Measurements from ENCODE around the gene ZCWPW1.
"Not testable (repeated sequence)": the region's sequence is repeated elsewhere in the genome, so short reads cannot be mapped to it uniquely, and the experiment has no call there.

ZCWPW1 gene

GRCh38 chr7:100398239-100398638, 30.3 kb downstream of the ZCWPW1 start:
- no peak for DNase-seq

GRCh38 chr7:100397315-100398081, 31.0 kb downstream of the ZCWPW1 start:
- no peak for DNase-seq

GRCh38 chr7:100396421-100396982, 32.0 kb downstream of the ZCWPW1 start:
- no peak for DNase-seq

GRCh38 chr7:100394077-100394476, 34.4 kb downstream of the ZCWPW1 start:
- no peak for DNase-seq

GRCh38 chr7:100393233-100393905, 35.1 kb downstream of the ZCWPW1 start:
- DNase-seq: no peak

- DNase-seq: no peak
Observed at GRCh38 chr7:100390286-100391009, 38.1 kb downstream of the ZCWPW1 start.

GRCh38 chr7:100389437-100390088, 38.9 kb downstream of the ZCWPW1 start:
- no peak for DNase-seq

GRCh38 chr7:100387695-100388094, 40.8 kb downstream of the ZCWPW1 start:
- DNase-seq: no peak

- DNase-seq: no peak
Observed at GRCh38 chr7:100386940-100387339, 41.6 kb downstream of the ZCWPW1 start.

- no peak for DNase-seq
Observed at GRCh38 chr7:100384628-100385294, 43.7 kb downstream of the ZCWPW1 start.

GRCh38 chr7:100382234-100382853, 46.2 kb downstream of the ZCWPW1 start:
- DNase-seq: not testable (repeated sequence)

- DNase-seq: not testable (repeated sequence)
Observed at GRCh38 chr7:100381531-100382233, 46.8 kb downstream of the ZCWPW1 start.

- DNase-seq: no peak
Observed at GRCh38 chr7:100380196-100380595, 48.3 kb downstream of the ZCWPW1 start.

- no peak for DNase-seq
Observed at GRCh38 chr7:100378114-100378755, 50.3 kb downstream of the ZCWPW1 start.

GRCh38 chr7:100376066-100376465, 52.4 kb downstream of the ZCWPW1 start:
- no peak for DNase-seq

- no peak for DNase-seq
Observed at GRCh38 chr7:100374601-100375000, 53.9 kb downstream of the ZCWPW1 start.

- DNase-seq: not testable (repeated sequence)
Observed at GRCh38 chr7:100373870-100374598, 54.5 kb downstream of the ZCWPW1 start.

- no peak for DNase-seq
Observed at GRCh38 chr7:100373261-100373831, 55.2 kb downstream of the ZCWPW1 start, which contains the start of gene PILRA. Gene PILRA, plus strand, starts transcription at chr7:100373487. Its CDS starts 170 bp downstream, at chr7:100373657.

GRCh38 chr7:100372694-100373093, 55.8 kb downstream of the ZCWPW1 start:
- DNase-seq: no peak

Measured in NCI-H187 (cell line).